HG02678 (cell line): ENCODE results near the gene SLC25A33.

Source experiments
- ATAC-seq: cut with Tn5 transposase; IDR thresholded peaks from one replicate; pipeline ENCODE4 v1.9.1; 2021; ENCODE audit warnings: mild to moderate bottlenecking, moderate library complexity; ENCODE audit not compliant: unreplicated experiment

Gene SLC25A33

DNA sequence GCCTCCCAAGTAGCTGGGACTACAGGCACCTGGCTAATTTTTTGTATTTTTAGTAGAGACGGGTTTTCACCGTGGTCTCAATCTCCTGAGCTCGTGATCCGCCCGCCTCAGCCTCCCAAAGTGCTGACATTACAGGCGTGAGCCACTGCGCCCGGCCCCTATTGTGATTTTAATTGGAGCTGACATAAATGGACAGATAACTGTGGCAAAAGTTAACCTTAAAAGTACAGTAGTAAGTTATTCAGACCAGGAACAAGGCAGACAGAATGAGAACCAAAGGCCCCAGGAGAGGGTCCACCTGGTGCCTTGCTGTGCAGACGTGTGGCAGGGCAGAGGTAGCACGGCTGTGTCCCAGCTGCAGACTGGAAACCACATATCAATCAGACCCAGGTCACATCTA lies 60.5 kb downstream of the SLC25A33 start:
- ATAC-seq: no peak

DNA sequence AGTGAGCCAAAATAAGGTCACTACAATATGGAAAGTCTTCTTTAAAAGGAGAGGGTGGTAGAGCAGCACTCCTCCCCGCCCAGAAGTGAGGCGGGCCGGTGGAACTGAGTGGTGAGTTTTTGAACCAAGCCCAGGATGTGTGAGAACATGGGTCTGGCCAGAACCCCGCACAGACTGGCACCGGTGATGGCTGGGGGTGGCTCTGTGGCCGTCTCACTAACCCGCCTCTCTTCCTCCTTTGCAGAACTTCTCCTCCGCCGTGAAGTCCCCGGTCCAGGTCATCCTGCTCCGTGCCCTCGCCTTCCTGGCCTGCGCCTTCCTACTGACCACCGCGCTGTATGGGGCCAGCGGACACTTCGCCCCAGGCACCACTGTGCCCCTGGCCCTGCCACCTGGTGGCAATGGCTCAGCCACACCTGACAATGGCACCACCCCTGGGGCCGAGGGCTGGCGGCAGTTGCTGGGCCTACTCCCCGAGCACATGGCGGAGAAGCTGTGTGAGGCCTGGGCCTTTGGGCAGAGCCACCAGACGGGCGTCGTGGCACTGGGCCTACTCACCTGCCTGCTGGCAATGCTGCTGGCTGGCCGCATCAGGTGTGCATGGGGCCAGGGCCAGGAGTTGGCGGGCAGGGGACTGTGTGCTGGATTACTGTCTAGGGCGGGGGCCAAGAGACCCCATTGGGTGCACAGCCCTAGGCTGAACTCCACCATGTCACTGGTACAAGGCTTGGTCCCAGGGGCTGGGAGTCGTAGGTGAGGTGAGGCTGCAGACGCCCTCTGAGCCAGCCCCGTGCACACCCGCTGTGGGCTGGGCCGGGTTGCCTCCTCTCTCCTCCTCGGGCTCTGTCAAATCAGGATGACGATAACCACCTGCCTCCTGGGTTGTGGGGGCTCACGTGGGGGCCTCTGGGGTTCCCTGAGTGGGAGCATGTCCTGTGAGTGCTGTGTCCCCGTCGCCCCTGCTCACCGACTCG lies 61.9 kb downstream of the SLC25A33 start:
- no peak for ATAC-seq

DNA sequence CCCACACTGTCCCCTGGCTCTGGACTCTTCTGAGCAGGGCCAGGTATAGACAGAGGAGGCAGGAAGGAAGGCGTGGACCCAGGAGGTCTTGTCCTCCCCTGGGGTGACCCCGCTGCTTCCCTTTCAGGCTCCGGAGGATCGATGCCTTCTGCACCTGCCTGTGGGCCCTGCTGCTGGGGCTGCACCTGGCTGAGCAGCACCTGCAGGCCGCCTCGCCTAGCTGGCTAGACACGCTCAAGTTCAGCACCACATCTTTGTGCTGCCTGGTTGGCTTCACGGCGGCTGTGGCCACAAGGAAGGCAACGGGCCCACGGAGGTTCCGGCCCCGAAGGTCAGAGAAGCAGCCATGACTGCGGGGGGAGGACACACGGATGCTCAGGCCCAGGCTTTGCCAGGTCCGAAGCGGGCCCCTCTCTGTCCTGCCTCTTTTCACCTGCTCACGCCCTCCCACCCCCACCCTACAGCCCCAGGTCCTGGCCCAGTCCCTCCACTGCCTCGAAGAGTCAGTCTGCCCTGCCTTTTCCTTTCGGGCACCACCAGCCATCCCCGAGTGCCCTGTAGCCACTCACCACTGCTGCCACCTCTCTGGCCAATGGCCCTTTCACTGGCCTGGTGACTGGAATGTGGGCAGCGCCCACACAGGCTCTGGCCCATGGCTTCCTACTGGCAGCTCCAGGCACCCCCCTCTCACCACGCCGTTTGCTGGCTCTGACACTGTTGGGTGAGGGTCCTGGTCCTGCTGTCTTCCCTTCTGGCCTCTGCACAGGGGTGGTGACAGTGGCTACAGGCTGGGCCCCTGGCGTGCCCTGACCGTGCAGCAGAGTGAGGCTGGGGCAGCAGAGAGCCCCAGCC lies 62.9 kb downstream of the SLC25A33 start:
- ATAC-seq: no peak

DNA sequence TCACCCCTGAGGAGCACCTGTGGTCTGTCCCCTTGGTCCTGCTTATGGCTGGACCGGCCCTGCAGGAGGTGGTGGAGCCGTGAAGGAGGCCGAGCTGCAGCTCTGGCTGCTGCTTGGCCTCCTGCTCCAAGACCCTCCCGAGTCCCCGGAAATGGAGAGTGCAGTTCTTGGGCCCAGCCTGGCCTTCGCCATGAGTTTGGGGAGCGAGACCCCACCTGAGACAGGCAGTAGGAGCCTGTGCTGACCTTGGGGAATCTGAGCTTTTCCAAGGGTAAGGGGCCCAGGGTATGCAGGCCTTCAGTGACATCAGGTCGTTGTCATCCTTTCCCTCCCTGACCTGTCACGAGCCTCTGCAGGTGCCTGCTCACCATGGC lies 63.5 kb downstream of the SLC25A33 start:
- no peak for ATAC-seq

DNA sequence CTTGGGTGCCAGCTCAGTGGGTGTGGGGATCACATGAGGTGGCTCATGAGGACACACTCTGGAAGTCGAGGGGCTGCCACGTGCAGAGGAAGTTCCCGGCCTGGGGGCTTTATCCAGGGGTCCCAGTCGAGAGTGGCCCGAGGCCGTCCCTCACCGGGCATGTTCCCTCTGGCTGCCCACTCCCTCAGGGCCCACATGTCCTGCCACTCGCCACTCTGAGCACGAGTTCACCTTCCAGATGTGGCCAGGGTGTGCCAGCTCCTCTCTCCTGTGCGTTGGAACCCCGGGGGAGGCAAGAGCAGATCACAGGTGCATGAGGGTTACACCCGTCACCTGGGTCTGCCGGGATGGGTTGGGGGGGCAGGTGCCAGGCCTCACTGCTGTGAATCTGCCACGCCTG lies 64.0 kb downstream of the SLC25A33 start:
- ATAC-seq: no peak

DNA sequence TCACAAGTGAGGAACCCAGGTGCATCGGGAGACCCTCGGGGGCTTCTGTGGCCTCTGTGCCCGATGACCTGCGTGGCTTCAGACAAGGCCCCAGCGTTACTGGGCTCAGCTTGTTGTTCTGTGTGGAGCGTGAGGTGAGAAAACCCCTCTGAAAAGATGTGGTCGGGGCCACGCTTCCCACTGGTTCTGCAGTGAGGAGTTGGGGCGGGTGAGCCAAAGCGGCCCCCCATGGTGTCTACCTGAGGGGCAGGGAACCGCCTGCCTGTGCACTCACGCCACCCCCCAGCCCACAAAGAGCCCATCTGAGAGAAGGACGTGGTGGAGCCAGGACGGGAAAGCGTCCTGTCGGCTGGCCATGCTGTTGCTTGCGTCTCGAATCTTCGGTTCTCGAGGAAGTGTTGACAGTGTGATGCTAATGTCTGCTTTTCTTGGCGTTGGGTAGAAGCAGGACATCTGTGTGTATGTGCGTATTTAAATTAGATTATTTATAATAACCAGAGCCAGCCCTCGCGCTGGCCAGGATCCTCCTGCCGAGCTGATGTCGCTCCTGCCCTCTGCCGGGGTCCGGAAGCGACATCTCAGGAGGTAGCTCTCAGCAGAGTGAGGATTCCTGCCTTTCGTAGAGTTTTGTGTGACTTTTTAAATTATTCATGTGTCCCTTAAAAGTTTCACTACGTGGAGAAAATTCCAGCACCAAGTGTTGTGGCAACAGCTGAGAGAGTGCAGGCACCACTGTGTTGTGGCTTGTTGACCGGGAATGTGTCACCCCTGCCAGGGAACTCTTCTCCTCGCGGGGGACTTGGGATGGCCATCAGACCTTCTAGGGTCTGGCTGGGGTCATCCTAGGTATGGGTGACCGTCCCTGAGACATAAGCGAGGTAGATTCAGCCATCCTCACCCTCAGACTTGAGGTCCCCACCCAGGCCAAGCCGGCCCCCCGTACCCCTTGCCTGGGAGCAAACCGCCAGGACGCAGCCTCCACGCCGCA lies 64.8 kb downstream of the SLC25A33 start:
- no peak for ATAC-seq

DNA sequence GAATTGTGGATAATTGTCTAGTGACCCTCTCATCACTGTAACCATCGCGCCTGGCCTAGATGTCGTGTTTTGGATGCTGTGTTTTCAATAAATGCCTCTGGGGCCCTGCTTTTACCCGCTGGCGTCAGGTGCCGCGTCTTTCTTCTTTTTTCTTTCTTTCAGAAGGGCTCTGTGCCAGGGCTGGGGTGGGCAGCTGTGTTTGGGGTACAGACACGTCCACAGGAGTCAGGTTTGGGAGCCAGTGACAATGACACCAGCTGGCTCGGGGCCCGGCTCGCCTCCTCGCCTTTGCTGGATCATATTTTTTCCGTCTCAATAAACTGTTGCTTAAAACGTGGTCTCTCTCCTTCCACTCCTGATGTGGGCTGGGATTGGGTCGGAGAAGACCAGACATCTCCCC lies 65.6 kb downstream of the SLC25A33 start:
- no peak for ATAC-seq

DNA sequence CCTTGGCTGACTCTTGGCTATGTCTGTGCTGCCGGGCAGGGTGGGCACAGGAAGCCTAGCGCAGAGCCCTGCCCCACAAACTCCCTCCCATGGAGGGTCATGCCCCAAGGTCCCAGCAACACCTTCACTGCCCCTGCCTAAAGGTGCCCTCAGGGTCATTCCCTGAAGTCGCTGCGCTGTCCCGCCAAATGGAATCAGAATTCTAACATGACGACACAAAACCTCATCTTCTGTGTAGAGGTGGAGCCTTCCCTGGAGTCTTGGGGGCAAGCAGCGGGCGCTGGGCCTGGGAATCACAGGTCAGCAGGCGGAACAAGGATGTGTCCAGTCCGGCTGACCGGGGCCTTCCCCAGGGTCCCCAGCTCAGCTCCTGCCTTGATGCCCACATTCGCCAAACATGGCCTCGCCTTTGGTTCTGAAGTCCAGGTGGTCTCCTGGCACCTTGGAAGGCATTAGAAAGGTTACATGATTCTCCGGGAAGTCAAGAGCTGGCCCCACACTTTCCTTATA lies 66.7 kb downstream of the SLC25A33 start:
- no peak for ATAC-seq

DNA sequence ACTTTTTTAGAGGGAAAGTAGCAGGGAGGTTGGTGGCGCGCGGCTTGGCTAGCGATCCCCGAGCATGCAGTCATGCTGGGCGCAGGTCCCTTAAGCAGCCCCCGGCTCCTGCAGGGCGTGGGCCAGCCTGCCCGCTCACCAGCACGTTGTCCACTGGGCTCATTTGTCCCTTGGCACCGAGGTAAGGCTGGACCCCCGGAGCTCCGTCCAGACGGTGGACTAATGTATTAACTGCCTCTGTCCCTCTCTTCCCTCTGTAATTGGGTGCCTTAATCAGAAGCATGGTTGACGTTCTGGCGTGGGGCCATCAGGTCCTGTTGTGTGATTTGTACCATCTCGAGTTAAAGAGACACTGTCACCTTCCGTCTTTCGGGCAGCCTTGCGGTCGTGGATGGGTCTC lies 67.2 kb downstream of the SLC25A33 start:
- no peak for ATAC-seq

DNA sequence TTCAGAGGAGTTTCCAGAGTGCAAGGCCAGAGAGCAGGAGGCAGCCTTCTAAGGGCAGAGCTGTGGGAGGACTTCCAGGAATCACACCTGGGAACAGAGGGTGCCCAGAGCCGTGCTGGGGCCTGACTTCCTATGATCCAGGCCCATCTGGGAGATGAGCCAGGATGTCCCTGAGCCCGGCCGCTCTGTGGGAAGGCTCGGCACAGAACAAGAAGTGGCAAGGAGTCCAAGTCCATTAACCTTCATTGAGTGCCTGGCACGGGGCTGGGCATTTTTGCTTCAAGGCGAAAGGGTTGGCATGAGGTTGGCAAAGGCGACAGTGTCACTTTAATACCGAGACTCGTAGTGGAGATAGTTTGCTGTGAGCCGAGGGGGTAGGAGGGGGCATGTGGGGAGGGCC lies 67.7 kb downstream of the SLC25A33 start:
- ATAC-seq: no peak

DNA sequence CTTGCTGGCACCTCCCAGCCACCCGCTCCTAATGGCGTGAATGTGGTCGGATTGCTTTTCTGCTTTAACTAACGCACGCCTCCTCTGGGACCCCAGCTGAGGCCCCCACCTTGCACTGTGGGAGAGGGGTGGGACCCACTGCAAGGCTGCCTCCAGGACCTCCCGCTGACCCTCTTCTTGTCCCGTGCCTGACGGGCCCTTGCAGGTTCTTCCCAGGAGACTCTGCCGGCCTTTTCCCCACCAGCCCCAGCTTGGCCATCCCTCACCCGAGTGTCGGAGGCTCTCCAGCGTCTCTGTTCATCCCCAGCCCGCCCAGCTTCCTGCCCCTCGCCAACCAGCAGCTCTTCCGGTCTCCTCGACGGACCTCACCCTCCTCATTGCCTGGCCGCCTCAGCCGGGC lies 68.1 kb downstream of the SLC25A33 start:
- no peak for ATAC-seq

DNA sequence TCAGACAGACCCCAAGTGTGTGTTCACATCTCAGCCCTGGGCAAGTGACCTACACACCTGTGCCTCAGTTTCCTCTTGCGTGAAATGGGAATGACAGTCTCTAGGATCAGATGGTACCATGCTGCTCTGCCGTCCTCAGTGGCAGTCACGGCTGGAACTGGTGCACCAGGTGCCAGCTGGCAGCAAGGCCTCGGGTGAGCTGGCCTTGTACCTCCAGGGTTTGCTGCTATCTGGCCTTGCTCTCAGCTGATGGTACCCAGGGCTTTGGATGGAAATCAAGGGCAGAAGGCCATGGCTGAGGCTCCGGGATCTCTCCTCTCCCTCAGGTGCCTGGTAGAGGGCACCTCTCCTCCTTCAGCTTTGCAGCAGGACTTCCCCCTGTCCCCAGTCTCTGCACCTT lies 70.7 kb downstream of the SLC25A33 start:
- no peak for ATAC-seq

DNA sequence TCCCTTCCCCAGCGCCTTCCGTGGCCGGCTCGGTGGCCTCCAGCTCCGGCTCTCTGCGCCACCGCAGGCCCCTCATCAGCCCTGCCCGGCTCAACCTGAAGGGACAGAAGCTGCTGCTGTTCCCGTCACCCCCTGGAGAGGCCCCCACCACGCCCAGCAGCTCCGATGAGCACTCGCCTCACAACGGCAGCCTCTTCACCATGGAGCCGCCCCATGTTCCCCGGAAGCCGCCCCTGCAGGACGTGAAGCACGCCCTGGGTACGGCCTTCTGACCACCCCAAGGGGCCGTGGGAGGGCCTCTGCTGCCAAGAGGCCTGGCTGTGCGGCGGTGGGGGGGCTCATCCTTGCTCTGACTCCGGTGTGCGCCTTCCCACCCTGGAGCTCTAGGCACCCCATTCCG lies 71.3 kb downstream of the SLC25A33 start:
- no peak for ATAC-seq

DNA sequence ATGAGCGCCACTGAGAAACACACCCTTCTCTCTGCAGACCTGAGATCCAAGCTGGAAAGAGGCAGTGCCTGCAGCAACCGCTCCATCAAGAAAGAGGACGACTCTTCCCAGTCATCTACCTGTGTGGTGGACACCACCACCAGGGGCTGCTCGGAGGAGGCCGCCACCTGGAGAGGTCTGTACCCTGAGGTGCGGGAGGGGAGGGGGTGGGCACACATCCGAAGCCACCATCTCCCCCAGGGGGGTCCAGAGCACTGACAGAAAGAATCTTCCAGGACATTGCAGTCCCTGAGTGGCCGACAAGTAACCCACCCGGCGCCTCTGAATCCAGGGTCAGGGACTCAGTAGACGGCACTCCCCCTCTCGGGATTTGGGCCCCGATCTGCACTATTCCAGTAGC lies 72.5 kb downstream of the SLC25A33 start:
- ATAC-seq: no peak

DNA sequence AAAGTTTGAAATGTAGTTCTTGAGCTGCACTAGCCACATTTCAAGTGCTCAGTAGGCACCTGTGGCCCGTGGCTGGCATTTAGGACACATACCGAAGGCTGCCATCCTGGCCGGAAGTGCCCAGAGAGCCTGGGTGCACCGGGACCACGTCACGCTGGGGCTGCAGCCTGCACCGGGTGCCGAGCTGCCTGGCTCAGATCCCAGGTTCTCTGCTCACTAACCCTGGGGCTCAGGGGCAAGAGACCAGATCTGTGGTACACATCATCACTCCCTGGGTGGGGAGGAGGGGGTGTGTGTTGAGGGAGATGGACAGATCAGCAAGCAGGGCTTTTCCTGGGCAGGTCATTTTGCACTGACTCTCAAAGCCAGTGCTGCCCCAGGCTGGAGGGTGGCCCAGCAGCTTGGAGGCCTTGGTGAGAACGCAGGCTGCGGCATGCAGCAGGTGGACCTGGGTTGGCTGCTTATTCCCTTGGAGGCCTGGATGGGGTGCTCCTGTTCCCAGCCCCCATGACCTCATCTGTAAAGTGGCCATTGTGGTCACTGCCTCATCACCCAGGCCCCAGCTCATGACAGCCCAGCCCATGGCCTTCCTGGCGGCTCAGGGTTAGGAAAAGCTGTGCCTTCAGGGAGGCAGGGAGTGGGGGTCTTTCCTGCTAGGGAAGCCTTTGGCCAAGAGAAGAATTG lies 73.0 kb downstream of the SLC25A33 start:
- no peak for ATAC-seq

DNA sequence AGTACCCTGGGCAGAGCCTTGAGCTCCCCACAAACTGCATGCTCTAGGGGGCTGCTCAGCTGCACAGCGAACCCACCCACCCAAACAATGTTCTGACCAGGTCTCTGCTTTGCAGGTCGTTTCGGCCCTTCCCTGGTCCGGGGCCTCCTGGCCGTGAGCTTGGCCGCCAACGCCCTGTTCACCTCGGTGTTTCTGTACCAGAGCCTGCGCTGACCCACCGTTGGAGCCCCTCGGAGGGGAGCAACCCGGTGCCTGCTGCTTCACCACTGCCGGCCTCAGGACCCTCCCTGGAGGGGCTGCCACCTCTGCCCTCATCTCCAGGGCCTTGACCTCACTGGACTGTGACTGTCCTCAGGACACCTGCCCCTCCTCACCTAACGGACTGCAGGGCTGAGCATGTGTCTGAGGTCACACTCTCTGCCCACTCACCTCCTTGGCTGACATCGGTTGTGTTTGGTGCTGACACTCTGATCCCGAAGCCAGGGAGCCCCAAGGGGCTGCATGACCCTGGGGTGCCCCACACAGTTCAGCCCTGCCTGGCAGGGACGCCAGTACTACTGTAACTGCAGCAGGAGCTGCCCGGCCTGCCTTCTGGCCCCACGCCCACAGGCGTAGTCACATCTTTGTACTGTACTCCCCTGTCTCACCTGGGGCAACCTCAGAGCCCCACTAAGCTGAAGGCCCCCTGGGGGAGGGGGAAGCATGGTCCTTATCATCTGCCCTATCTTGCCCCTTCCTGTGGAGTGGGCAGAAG lies 73.8 kb downstream of the SLC25A33 start:
- ATAC-seq: no peak

DNA sequence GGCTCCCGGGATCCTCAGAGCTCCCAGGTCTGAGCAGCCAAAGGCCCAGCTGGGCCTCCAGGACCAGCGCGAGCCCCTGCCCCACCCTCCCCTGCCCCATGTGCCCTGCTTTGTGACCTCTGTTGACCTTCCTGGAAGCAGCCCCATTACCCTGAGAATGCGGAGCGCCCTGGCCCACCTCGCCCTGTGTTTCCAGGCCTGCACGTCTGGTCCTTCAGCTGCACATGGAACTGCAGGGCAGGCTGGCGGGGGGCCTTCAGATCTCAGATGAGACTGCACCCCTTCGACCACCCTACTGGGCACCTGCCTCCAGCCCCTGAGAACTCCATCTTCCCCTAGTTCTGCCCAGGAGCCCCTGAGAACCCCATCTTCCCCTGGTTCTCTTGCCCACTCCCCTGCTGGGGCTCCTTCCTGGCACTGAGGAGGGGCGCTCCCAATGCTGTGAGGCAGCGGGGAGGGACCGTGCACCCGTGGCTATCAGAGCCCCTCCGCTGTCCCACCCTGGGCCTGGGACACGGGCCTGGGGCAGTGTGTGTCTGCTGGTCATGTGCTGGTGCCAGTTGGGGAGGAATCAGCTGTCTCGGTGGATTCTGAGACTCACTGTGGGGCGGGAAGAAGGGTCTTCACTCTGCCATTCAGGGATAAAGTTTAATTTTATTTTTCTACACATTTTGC lies 74.5 kb downstream of the SLC25A33 start:
- ATAC-seq: no peak

DNA sequence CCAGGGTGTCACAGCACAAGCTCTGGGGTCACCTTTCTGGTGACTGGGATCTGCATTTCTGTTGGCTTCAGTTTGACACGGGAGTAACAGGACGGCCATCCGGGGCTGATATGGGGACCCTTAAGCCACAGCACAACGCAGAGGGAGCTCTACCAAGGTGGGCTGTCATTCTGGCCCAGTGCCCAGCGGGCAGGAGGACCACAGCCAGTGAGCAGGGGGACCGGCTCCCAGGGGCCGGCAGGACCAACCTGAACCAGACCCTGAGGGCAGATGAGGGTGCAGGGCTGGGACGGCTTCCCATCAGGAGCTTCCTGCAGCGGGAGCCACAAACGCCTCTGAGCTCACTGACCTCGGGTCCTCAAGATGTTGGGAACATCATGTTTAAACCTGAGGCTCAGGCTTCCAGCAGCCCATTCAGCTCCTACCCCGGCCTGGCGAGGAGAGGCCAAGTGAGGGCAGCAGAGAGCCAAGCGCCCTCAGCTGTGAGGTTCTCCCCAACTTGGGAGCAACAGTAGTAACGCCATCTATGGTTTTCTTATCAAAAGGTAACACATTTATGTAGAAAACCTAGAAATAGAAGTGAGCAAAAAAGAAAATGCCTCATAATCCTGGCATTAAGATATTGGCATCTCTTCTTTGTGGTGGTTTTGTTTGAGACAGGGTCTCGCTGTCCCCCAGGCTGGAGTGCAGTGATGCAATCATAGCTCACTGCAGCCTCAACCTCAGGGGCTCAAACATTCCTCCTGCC lies 76.2 kb downstream of the SLC25A33 start:
- ATAC-seq: no peak
